HEK293 (cell line): ENCODE data around the gene UGT1A6.

Source experiments
- CTCF ChIA-PET: fragments of 350-600 bp; formaldehyde crosslinking; extraction: SDS; loops from one replicate; lab custom pipeline; 2021; ENCODE audit warnings: antibody characterized with exemption; lab: Yijun Ruan, JAX
- POLR2A ChIA-PET: fragments of 300-600 bp; formaldehyde crosslinking; extraction: SDS; loops from one replicate; lab custom pipeline; 2020; ENCODE audit warnings: antibody characterized with exemption, inconsistent platforms; lab: Yijun Ruan, JAX
- H3K27ac ChIP-seq: fragments of 200-500 bp; sonication (Bioruptor generic); 2 replicates; pipeline ENCODE4 v1.5.1; 2014; ENCODE audit warnings: low read depth, low read length, control low read depth, inconsistent platforms; ENCODE audit errors: extremely low read depth
- H3K36me3 ChIP-seq, 2 experiments: fragments of 200-500 bp in 1 of 2; sonication (Bioruptor generic) in 1 of 2; 1 replicate in 1 of 2; 2 replicates in 1 of 2; pipeline ENCODE4 v1.5.1; 2014 to 2017; ENCODE audit warnings: inconsistent platforms in 2 of 2, low read length in 2 of 2; ENCODE audit not compliant: control insufficient read depth in 2 of 2, insufficient read depth in 1 of 2
- H3K4me1 ChIP-seq: fragments of 200-500 bp; sonication (Bioruptor generic); 2 replicates; pipeline ENCODE4 v1.5.1; 2014; ENCODE audit warnings: mild to moderate bottlenecking, low read length, inconsistent platforms; ENCODE audit not compliant: control insufficient read depth, insufficient read depth
- H3K4me3 ChIP-seq: 2 replicates; pipeline ENCODE4 v1.5.1; 2011; ENCODE audit warnings: low read depth, mild to moderate bottlenecking, control low read depth, low read length, moderate library complexity
- H3K9me3 ChIP-seq: fragments of 200-500 bp; sonication (Bioruptor generic); 2 replicates; pipeline ENCODE4 v1.5.1; 2014; ENCODE audit warnings: low read depth, low read length, inconsistent platforms; ENCODE audit not compliant: control insufficient read depth, insufficient read depth
- BCL11B ChIP-seq: fragments of 450-650 bp; formaldehyde crosslinking; IDR thresholded peaks from 2 replicates; pipeline ENCODE4 v1.5.1; 2016; ENCODE audit warnings: low read depth, missing biosample characterization, missing genetic modification characterization
- GLIS2 ChIP-seq: fragments of 450-650 bp; formaldehyde crosslinking; IDR thresholded peaks from 2 replicates; pipeline ENCODE4 v1.5.1; 2016; ENCODE audit warnings: missing biosample characterization, missing genetic modification characterization
- INSM2 ChIP-seq: fragments of 450-650 bp; formaldehyde crosslinking; IDR thresholded peaks from 2 replicates; pipeline ENCODE4 v1.5.1; 2016; ENCODE audit warnings: missing biosample characterization, missing genetic modification characterization
- KLF17 ChIP-seq: fragments of 450-650 bp; formaldehyde crosslinking; IDR thresholded peaks from 2 replicates; pipeline ENCODE4 v1.5.1; 2016; ENCODE audit warnings: missing biosample characterization, missing genetic modification characterization
- PRDM2 ChIP-seq: fragments of 450-650 bp; formaldehyde crosslinking; IDR thresholded peaks from 2 replicates; pipeline ENCODE4 v1.5.1; 2016; ENCODE audit warnings: missing biosample characterization, missing genetic modification characterization, borderline replicate concordance
- SP3 ChIP-seq: fragments of 450-650 bp; formaldehyde crosslinking; IDR thresholded peaks from 2 replicates; pipeline ENCODE4 v1.5.1; 2016; ENCODE audit warnings: missing biosample characterization, missing genetic modification characterization
- ZBTB26 ChIP-seq: fragments of 450-650 bp; formaldehyde crosslinking; optimal IDR thresholded peaks from 2 replicates; pipeline ENCODE3; 2016; ENCODE audit warnings: missing biosample characterization, mild to moderate bottlenecking, missing genetic modification characterization
- ZBTB49 ChIP-seq: fragments of 450-650 bp; formaldehyde crosslinking; IDR thresholded peaks from 2 replicates; pipeline ENCODE4 v1.5.1; 2016; ENCODE audit warnings: missing biosample characterization, missing genetic modification characterization, low read depth
- ZNF140 ChIP-seq: fragments of 450-650 bp; formaldehyde crosslinking; IDR thresholded peaks from 2 replicates; pipeline ENCODE4 v1.5.1; 2016; ENCODE audit warnings: missing biosample characterization, missing genetic modification characterization
- ZNF146 ChIP-seq: fragments of 450-650 bp; formaldehyde crosslinking; IDR thresholded peaks from 2 replicates; pipeline ENCODE4 v1.5.1; 2016; ENCODE audit warnings: missing biosample characterization, missing genetic modification characterization
- ZNF2 ChIP-seq: fragments of 450-650 bp; formaldehyde crosslinking; IDR thresholded peaks from 2 replicates; pipeline ENCODE4 v1.5.1; 2016; ENCODE audit warnings: missing biosample characterization, missing genetic modification characterization
- ZNF221 ChIP-seq: fragments of 450-650 bp; formaldehyde crosslinking; IDR thresholded peaks from 2 replicates; pipeline ENCODE4 v1.5.1; 2017; ENCODE audit warnings: missing biosample characterization, missing genetic modification characterization, borderline replicate concordance
- ZNF223 ChIP-seq: fragments of 450-650 bp; formaldehyde crosslinking; IDR thresholded peaks from 2 replicates; pipeline ENCODE4 v1.5.1; 2016; ENCODE audit warnings: missing biosample characterization, missing genetic modification characterization
- ZNF302 ChIP-seq: fragments of 450-650 bp; formaldehyde crosslinking; IDR thresholded peaks from 2 replicates; pipeline ENCODE4 v1.5.1; 2016; ENCODE audit warnings: missing biosample characterization, missing genetic modification characterization, low read depth
- ZNF354C ChIP-seq: fragments of 450-650 bp; formaldehyde crosslinking; IDR thresholded peaks from 2 replicates; pipeline ENCODE4 v1.5.1; 2016; ENCODE audit warnings: missing biosample characterization, missing genetic modification characterization, low read depth, borderline replicate concordance
- ZNF391 ChIP-seq: fragments of 450-650 bp; formaldehyde crosslinking; IDR thresholded peaks from 2 replicates; pipeline ENCODE4 v1.5.1; 2016; ENCODE audit warnings: low read depth, missing biosample characterization, missing genetic modification characterization, borderline replicate concordance
- ZNF404 ChIP-seq: fragments of 450-650 bp; formaldehyde crosslinking; IDR thresholded peaks from 2 replicates; pipeline ENCODE4 v1.5.1; 2017; ENCODE audit warnings: missing biosample characterization, missing genetic modification characterization
- ZNF544 ChIP-seq: fragments of 450-650 bp; formaldehyde crosslinking; IDR thresholded peaks from 2 replicates; pipeline ENCODE4 v1.5.0; 2017; ENCODE audit warnings: missing biosample characterization, missing genetic modification characterization
- ZNF830 ChIP-seq: fragments of 450-650 bp; IDR thresholded peaks from 2 replicates; pipeline ENCODE4 v1.5.0; 2018; ENCODE audit warnings: missing biosample characterization, missing genetic modification characterization, low read depth, mild to moderate bottlenecking, moderate library complexity

The UGT1A6 gene

GRCh38 chr2:233651430-233651829 lies 41.3 kb upstream of the UGT1A6 start:
- ChIA-PET POLR2A (no interaction called here), CTCF (no interaction called here)
- TF ChIP-seq SP3 (tag by site-specific recombination), result no peak
- no peaks in the 10 kb centered on the region for H3K36me3 ChIP-seq
- no peaks in the 10 kb centered on the region for H3K4me1 ChIP-seq
- no peak overlapping the region for H3K27ac ChIP-seq
- H3K4me3 ChIP-seq, result no peak overlapping the region
- no peaks in the 10 kb centered on the region for H3K9me3 ChIP-seq

GRCh38 chr2:233654501-233654900 lies 38.2 kb upstream of the UGT1A6 start:
- POLR2A ChIA-PET, result no interaction called here
- TF ChIP-seq PRDM2 (tag by site-specific recombination) (no peak), ZNF146 (no peak), ZNF2 (no peak), ZNF221 (tag by site-specific recombination) (no peak), ZNF140 (tag by site-specific recombination) (no peak), SP3 (tag by site-specific recombination) (no peak)
- TF ChIP-seq, all 188 proteins: peak for 0
- Histone ChIP-seq H3K9me3 (no peaks in the 10 kb centered on the region), H3K4me1 (no peaks in the 10 kb centered on the region), H3K27ac (no peak overlapping the region), H3K4me3 (no peak overlapping the region), H3K36me3 (no peaks in the 10 kb centered on the region)
- CTCF ChIA-PET, result interaction anchor here (0.6 kb wide), 1 partner anchor 459 kb away, joined by 3 read pairs; no protein-coding TSS in a partner anchor

GRCh38 chr2:233655043-233655442 lies 37.6 kb upstream of the UGT1A6 start:
- H3K36me3 ChIP-seq, result no peaks in the 10 kb centered on the region
- H3K27ac ChIP-seq, result no peak overlapping the region
- ChIA-PET POLR2A (no interaction called here), CTCF (no interaction called here)
- no peaks in the 10 kb centered on the region for H3K9me3 ChIP-seq
- TF ChIP-seq ZNF391, result no peak
- TF ChIP-seq GLIS2 (tag by site-specific recombination), result no peak
- TF ChIP-seq ZBTB26 (tag by site-specific recombination), result no peak
- no peak for TF ChIP-seq ZNF223 (tag by site-specific recombination)
- TF ChIP-seq BCL11B (tag by site-specific recombination), result no peak
- TF ChIP-seq ZBTB49, result no peak
- TF ChIP-seq ZNF404 (tag by site-specific recombination), result no peak
- TF ChIP-seq INSM2 (tag by site-specific recombination), result no peak
- TF ChIP-seq ZNF544 (tag by site-specific recombination), result no peak
- no peak for TF ChIP-seq ZNF140 (tag by site-specific recombination)
- TF ChIP-seq ZNF354C, result no peak
- no peak for TF ChIP-seq ZNF302 (tag by site-specific recombination)
- no peak for TF ChIP-seq KLF17 (tag by site-specific recombination)
- no peak for TF ChIP-seq ZNF830
- no peaks in the 10 kb centered on the region for H3K4me1 ChIP-seq
- no peak overlapping the region for H3K4me3 ChIP-seq
